SU-DHL-6 (cell line): Measurements from ENCODE around the gene FNDC4.

Experiments
- H2AFZ ChIP-seq: fragments of 200-600 bp; sonication (generic); 2 replicates; pipeline ENCODE4 v1.6.1; 2014; ENCODE audit warnings: low read depth, mild to moderate bottlenecking, moderate library complexity, mixed read lengths, antibody characterized with exemption, low read length; ENCODE audit not compliant: severe bottlenecking
- H3F3A ChIP-seq: fragments of 200-600 bp; shearing (Covaris generic); 2 replicates; pipeline ENCODE4 v1.6.0; 2016; ENCODE audit warnings: antibody characterized with exemption, mild to moderate bottlenecking; ENCODE audit not compliant: insufficient read depth
- H3K27ac ChIP-seq: fragments of 200-600 bp; sonication (generic); 2 replicates; pipeline ENCODE4 v1.5.1; 2016; ENCODE audit warnings: low read depth, mild to moderate bottlenecking, low read length, moderate library complexity, mixed read lengths
- H3K27me3 ChIP-seq: fragments of 200-600 bp; sonication (generic), shearing (Covaris generic); 2 replicates; pipeline ENCODE4 v1.6.0; 2014; ENCODE audit warnings: mild to moderate bottlenecking, low read length
- H3K36me3 ChIP-seq: fragments of 200-600 bp; sonication (generic); 2 replicates; pipeline ENCODE4 v1.6.1; 2014; ENCODE audit warnings: mild to moderate bottlenecking, low read length, mixed read lengths
- H3K4me2 ChIP-seq: fragments of 300-600, 200-600 bp; shearing (Covaris generic), sonication (generic); 2 replicates; pipeline ENCODE4 v1.6.0; 2014; ENCODE audit warnings: low read length, low read depth, mild to moderate bottlenecking; ENCODE audit not compliant: poor library complexity, severe bottlenecking
- H3K4me3 ChIP-seq: fragments of 200-600 bp; sonication (generic); 2 replicates; pipeline ENCODE4 v1.5.1; 2014; ENCODE audit warnings: antibody characterized with exemption, low read length, mild to moderate bottlenecking, mixed read lengths; ENCODE audit not compliant: insufficient read depth, poor library complexity, severe bottlenecking
- H3K79me2 ChIP-seq: fragments of 200-600 bp; sonication (generic); 2 replicates; pipeline ENCODE4 v1.6.1; 2014; ENCODE audit warnings: mild to moderate bottlenecking, low read length, moderate library complexity; ENCODE audit not compliant: insufficient read depth
- H3K9ac ChIP-seq: fragments of 200-600 bp; sonication (generic); 2 replicates; pipeline ENCODE4 v1.7.0; 2014; ENCODE audit warnings: mild to moderate bottlenecking, low read length
- H3K9me2 ChIP-seq: fragments of 200-600 bp; sonication (generic); replicated peaks from 2 replicates; pipeline ENCODE4 v1.6.1; 2014; ENCODE audit warnings: low read length; ENCODE audit not compliant: insufficient read depth
- H3K9me3 ChIP-seq: fragments of 200-600 bp; sonication (generic); 2 replicates; pipeline ENCODE4 v1.6.1; 2014; ENCODE audit warnings: low read length, mixed read lengths; ENCODE audit not compliant: insufficient read depth
- H4K20me1 ChIP-seq: fragments of 200-600 bp; sonication (generic); 2 replicates; pipeline ENCODE4 v1.6.1; 2014; ENCODE audit warnings: low read depth, mild to moderate bottlenecking, antibody characterized with exemption, low read length, moderate library complexity, mixed read lengths
- CTCF ChIP-seq: fragments of 200-600 bp; sonication (generic); IDR thresholded peaks from one replicate; pipeline ENCODE4 v1.5.1; 2017; ENCODE audit warnings: antibody characterized with exemption, mild to moderate bottlenecking, low read length, moderate library complexity; ENCODE audit not compliant: insufficient read depth, poor library complexity, severe bottlenecking
- EZH2phosphoT487 ChIP-seq: fragments of 200-600 bp; sonication (generic), shearing (Covaris generic); conservative IDR thresholded peaks from 2 replicates; pipeline ENCODE4 v1.6.1; 2018; ENCODE audit warnings: mild to moderate bottlenecking, antibody characterized with exemption, low read length, moderate library complexity, mixed read lengths

Gene FNDC4

DNA sequence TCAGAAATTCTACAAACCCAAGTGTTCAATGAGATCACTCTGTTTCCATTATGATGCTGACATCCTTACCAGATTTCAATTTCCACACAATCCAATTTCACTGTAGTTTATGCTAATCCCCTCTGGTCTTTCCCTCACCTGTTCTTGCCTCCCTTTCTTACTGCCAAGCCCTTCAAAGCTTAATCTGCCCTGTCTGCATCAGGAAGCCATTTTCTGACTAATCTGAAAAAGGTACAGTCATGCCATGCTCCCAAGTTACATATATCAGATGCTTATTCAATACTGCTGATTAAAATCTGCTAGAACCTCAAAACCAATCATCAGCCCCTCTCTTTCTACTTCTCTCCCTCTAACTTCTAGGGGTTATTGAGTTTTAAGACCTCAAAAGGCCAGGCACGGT is 43.9 kb downstream of the FNDC4 start:
- no peaks in the 10 kb centered on the region for H3K9me3 ChIP-seq
- no peak overlapping the region for H3K4me2 ChIP-seq
- H3K4me3 ChIP-seq: no peak overlapping the region
- TF ChIP-seq EZH2phosphoT487: no peak
- no peak for TF ChIP-seq CTCF
- H3F3A ChIP-seq: no peaks in the 10 kb centered on the region
- H4K20me1 ChIP-seq: no peaks in the 10 kb centered on the region
- no peak overlapping the region for H3K9ac ChIP-seq
- H3K27me3 ChIP-seq: no peaks in the 10 kb centered on the region
- H3K36me3 ChIP-seq: no peaks in the 10 kb centered on the region
- no peak overlapping the region for H3K27ac ChIP-seq
- H2AFZ ChIP-seq: no peak overlapping the region
- no peaks in the 10 kb centered on the region for H3K79me2 ChIP-seq
- no peaks in the 10 kb centered on the region for H3K9me2 ChIP-seq

- H3K36me3 ChIP-seq: no peaks in the 10 kb centered on the region
- H3K27ac ChIP-seq: no peak overlapping the region
- no peaks in the 10 kb centered on the region for H3F3A ChIP-seq
- H2AFZ ChIP-seq: no peak overlapping the region
- TF ChIP-seq CTCF (no peak), EZH2phosphoT487 (no peak)
- H3K9me3 ChIP-seq: no peaks in the 10 kb centered on the region
- no peaks in the 10 kb centered on the region for H3K27me3 ChIP-seq
- H3K79me2 ChIP-seq: no peaks in the 10 kb centered on the region
- H3K9me2 ChIP-seq: no peaks in the 10 kb centered on the region
- no peaks in the 10 kb centered on the region for H4K20me1 ChIP-seq
- H3K4me2 ChIP-seq: no peak overlapping the region
- no peak overlapping the region for H3K9ac ChIP-seq
- no peak overlapping the region for H3K4me3 ChIP-seq
These were observed 46.6 kb downstream of the FNDC4 start for GRCh38 chr2:27448381-27448780.

DNA sequence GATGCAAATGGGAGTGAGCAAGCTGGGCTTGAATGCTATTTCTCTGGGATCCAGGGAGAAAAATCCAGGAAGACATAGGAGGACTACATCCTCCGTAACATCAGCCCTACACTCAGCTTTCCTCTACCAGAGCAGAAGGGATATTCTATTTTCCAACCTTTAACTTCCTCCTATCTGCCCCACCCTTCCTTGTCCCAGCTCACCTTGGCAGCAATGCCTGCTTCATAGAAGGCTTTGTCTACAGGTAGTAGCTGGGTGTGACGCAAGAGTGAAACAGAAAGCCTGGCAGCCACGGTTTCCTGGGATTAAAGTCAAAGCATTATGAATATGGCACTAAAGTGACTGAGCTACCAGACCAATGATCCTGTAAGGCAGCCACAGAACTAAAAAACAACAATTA is 48.9 kb downstream of the FNDC4 start:
- no peaks in the 10 kb centered on the region for H3K27me3 ChIP-seq
- H2AFZ ChIP-seq: no peak overlapping the region
- TF ChIP-seq EZH2phosphoT487: no peak
- TF ChIP-seq CTCF: no peak
- H3K36me3 ChIP-seq: no peaks in the 10 kb centered on the region
- H4K20me1 ChIP-seq: no peaks in the 10 kb centered on the region
- no peaks in the 10 kb centered on the region for H3F3A ChIP-seq
- no peaks in the 10 kb centered on the region for H3K9me3 ChIP-seq
- H3K4me3 ChIP-seq: no peak overlapping the region
- no peaks in the 10 kb centered on the region for H3K79me2 ChIP-seq
- H3K9ac ChIP-seq: no peak overlapping the region
- no peak overlapping the region for H3K4me2 ChIP-seq
- no peaks in the 10 kb centered on the region for H3K9me2 ChIP-seq
- no peak overlapping the region for H3K27ac ChIP-seq

DNA sequence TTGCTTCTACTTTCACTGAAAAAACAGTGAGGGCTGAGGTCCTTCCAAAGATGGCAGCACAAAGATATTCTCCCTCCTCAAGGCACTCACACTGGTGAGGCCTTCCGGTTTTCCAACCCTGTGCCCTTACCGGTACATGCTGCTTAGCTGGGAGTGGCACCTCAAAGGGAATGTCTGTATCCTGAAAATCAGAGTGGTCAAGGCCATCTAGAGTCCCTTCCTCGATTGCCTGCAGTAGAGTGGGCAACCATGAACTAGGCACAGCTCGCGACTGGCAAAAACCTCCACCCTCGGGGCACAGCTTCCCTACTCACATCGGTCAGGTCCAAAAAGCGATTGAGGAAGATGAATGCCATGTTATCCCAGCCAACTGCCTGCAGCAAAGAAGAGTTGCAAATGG is 49.4 kb downstream of the FNDC4 start:
- Histone ChIP-seq H3K36me3 (no peaks in the 10 kb centered on the region), H3K27ac (no peak overlapping the region), H3K27me3 (no peaks in the 10 kb centered on the region), H3K4me3 (no peak overlapping the region), H3F3A (no peaks in the 10 kb centered on the region), H3K9me2 (no peaks in the 10 kb centered on the region), H3K79me2 (no peaks in the 10 kb centered on the region), H3K9ac (no peak overlapping the region), H3K9me3 (no peaks in the 10 kb centered on the region), H4K20me1 (no peaks in the 10 kb centered on the region), H3K4me2 (no peak overlapping the region), H2AFZ (no peak overlapping the region)
- no peak for TF ChIP-seq EZH2phosphoT487
- TF ChIP-seq CTCF: no peak
